T follicular helper cell (primary cell): Measurements from ENCODE around the gene RYK.

Experiments used
- DNase-seq: peaks from one replicate; pipeline ENCODE4 v3.0.0-alpha.2; 2020; ENCODE audit warnings: low read depth

RYK gene

GRCh38 chr3:134149286-134149685 is 101.4 kb downstream of the RYK start:
- no peak for DNase-seq

- no peak for DNase-seq
Observed at GRCh38 chr3:134148534-134148933, 102.1 kb downstream of the RYK start.

GRCh38 chr3:134147411-134147810 is 103.2 kb downstream of the RYK start:
- no peak for DNase-seq

- no peak for DNase-seq
Observed at GRCh38 chr3:134146666-134147065, 104.0 kb downstream of the RYK start.

- no peak for DNase-seq
Observed at GRCh38 chr3:134145183-134145582, 105.5 kb downstream of the RYK start.

- no peak for DNase-seq
Observed at GRCh38 chr3:134144694-134145093, 106.0 kb downstream of the RYK start.

- DNase-seq: no peak
Observed at GRCh38 chr3:134143828-134144401, 106.7 kb downstream of the RYK start.

- DNase-seq: no peak
Observed at GRCh38 chr3:134136604-134137003, 114.1 kb downstream of the RYK start.

GRCh38 chr3:134134698-134135415 is 115.8 kb downstream of the RYK start:
- DNase-seq: no peak

- DNase-seq: no peak
Observed at GRCh38 chr3:134134240-134134639, 116.4 kb downstream of the RYK start.

- DNase-seq: no peak
Observed at GRCh38 chr3:134132961-134133360, 117.7 kb downstream of the RYK start.

- DNase-seq: no peak
Observed at GRCh38 chr3:134126153-134126552, 124.5 kb downstream of the RYK start.

- DNase-seq: no peak
Observed at GRCh38 chr3:134114726-134115125, 135.9 kb downstream of the RYK start.

- no peak for DNase-seq
Observed at GRCh38 chr3:134111616-134112015, 139.0 kb downstream of the RYK start.

GRCh38 chr3:134110963-134111362 is 139.7 kb downstream of the RYK start:
- DNase-seq: no peak
